K562 (cell line): ENCODE measurements around the gene TRAF3IP3. TPM values are rescaled to one million over a fixed set of nuclear protein-coding genes. Genes with fewer than 3 reads are reported as not detected.

Experiments used
- ATF6 ChIP-seq: sonication (generic); formaldehyde crosslinking; IDR thresholded peaks from 2 replicates; pipeline ENCODE4 v1.4.0; 2020; ENCODE audit warnings: mild to moderate bottlenecking, missing genetic modification reagents
- CTBP1 ChIP-seq: fragments of 450-650 bp; IDR thresholded peaks from 2 replicates; pipeline ENCODE4 v1.6.1; 2016; ENCODE audit warnings: borderline replicate concordance
- ELK3 ChIP-seq: fragments of 450-650 bp; formaldehyde crosslinking; IDR thresholded peaks from 2 replicates; pipeline ENCODE4 v1.4.0; 2020; ENCODE audit warnings: mild to moderate bottlenecking
- EP300 ChIP-seq: IDR thresholded peaks from 2 replicates; pipeline ENCODE4 v1.6.1; 2012; ENCODE audit warnings: low read length, improper control_type of control experiment
- NFIC ChIP-seq: fragments of 450-650 bp; IDR thresholded peaks from 2 replicates; pipeline ENCODE4 v1.6.1; 2017; ENCODE audit warnings: mild to moderate bottlenecking, inconsistent platforms
- PKNOX1 ChIP-seq: fragments of 450-650 bp; IDR thresholded peaks from 2 replicates; pipeline ENCODE4 v1.6.1; 2016
- RERE ChIP-seq: sonication (generic); formaldehyde crosslinking; IDR thresholded peaks from 2 replicates; pipeline ENCODE4 v1.8.0; 2023; ENCODE audit warnings: missing genetic modification reagents, mild to moderate bottlenecking, borderline replicate concordance
- ZNF407 ChIP-seq: fragments of 450-650 bp; IDR thresholded peaks from 2 replicates; pipeline ENCODE4 v1.6.1; 2016; ENCODE audit warnings: low read depth
- polyA plus RNA-seq, 8 experiments: library from polyadenylated mRNA; depleted of rRNA in 4 of 8; stranded (reverse) in 5 of 8; unstranded in 3 of 8; fragments of >200 nt; fragmentation: Nextera tagmentation in 2 of 8; fragmentation: Illumina TruSeq in 1 of 8; extraction: Ambion mirVana in 2 of 8; extraction: Trizol in 1 of 8; gene quantifications; 2 replicates each; pipeline versions ENCODE4 v1.2.1 to v1.2.3, GENCODE V29; 2011 to 2014; ENCODE audit warnings: inconsistent platforms in 1 of 8, missing spikeins in 1 of 8
- total RNA-seq, 7 experiments: library from RNA; depleted of rRNA in 6 of 7; stranded (reverse); fragments of >200 nt in 6 of 7; fragmentation: Illumina TruSeq in 2 of 7; extraction: Trizol in 2 of 7; gene quantifications; 2 replicates each; pipeline versions ENCODE4 v1.2.1 to v1.2.3, GENCODE V29; 2011 to 2021; ENCODE audit warnings: low replicate concordance in 1 of 7

The TRAF3IP3 gene
- total and polyA plus RNA-seq, 9 of the 15 experiments (the other 6 are each of a cell fraction or from before 2014, with no cell fraction given) = 0.06 to 1.1 (median 0.31) TPM

GRCh38 chr1:209758400-209758799 is 2.5 kb downstream of the TRAF3IP3 start (continued):
- TF ChIP-seq RERE (CRISPR knock-in tag) = no peak
- no peak for TF ChIP-seq CTBP1
- TF ChIP-seq ZNF407 = no peak
- TF ChIP-seq ATF6 (CRISPR knock-in tag) = no peak
- TF ChIP-seq PKNOX1 = no peak
- TF ChIP-seq NFIC = no peak
- TF ChIP-seq ELK3 (CRISPR knock-in tag) = no peak
- TF ChIP-seq EP300 = no peak
